ENCODE data around the gene DGUOK.
A peak's percentile ranks its signal among the peaks of the same experiment; 100 is the strongest.

The DGUOK gene

DNA sequence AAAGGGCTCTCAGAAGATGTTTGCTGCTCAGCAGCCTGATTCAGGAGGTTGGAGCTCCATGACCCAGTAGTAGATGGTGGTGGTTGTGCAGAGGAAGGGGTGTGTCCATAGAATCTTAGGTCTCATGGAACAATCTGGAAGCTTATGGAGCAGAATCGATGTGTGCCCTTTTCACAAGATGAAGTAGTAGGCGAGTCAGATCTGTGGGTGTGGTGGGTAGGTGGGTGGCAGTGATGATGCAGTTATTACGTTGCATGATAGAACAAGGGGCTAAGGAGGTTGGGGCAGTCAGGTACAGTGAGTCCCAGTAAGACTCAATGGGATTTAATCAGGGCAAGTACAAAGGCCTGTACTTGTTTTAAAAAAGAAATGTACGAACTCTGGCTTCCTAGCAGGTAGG, 67.1 kb downstream of the DGUOK start:
- Histone ChIP-seq H3K4me1 (ENCODE audit: control insufficient read depth in 1 of 2, insufficient read depth in 2 of 2, low read length in 2 of 2) (no peaks in the 10 kb centered on the region), H3K4me3 (ENCODE audit: low read depth in 1 of 2, low read length in 2 of 2) (no peak overlapping the region), H3K9me3 (ENCODE audit: control insufficient read depth in 1 of 2, low read length in 2 of 2) (no peaks in the 10 kb centered on the region), H3K27ac (ENCODE audit: low read length) (no peak overlapping the region), H3K27me3 (ENCODE audit: low read depth, low read length) (no peaks in the 10 kb centered on the region), H3K36me3 (ENCODE audit: control insufficient read depth in 1 of 2, insufficient read depth in 2 of 2, low read length in 2 of 2) (peaks cover 0 to 5% of the 10 kb centered on the region in 2 donors)

DNA sequence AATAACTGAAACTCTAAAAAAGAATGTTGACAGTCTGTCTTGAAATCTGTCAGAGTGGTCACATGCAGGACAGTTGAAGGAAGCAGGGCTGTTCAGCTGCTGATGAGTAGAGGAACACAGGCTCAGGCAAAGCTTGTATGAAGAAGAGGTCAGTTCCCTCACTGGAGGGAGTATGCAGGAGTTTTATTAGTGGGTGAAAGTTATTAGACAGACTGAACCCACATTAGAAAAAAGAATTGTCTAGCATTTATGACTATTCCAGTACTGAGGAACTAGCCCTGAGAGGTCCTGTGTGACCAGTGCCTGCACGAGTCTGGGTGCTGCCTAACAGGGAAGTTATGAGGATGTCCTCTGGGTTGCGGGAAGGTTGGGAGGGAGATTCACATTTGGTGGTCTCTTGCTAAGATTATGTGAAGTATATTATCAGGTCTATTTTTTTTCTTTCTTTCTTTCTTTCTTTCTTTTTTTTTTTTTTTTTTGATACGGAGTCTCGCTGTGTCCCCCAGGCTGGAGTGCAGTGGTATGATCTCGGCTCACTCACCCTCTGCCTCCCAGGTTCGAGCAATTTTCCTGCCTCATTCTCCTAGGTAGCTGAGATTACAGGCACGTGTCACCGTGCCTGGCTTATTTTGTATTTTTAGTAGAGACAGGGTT, 67.6 kb downstream of the DGUOK start:
- H3K36me3 ChIP-seq (ENCODE audit: control insufficient read depth in 1 of 2, insufficient read depth in 2 of 2, low read length in 2 of 2) = peaks cover 0 to 5% of the 10 kb centered on the region in 2 donors

DNA sequence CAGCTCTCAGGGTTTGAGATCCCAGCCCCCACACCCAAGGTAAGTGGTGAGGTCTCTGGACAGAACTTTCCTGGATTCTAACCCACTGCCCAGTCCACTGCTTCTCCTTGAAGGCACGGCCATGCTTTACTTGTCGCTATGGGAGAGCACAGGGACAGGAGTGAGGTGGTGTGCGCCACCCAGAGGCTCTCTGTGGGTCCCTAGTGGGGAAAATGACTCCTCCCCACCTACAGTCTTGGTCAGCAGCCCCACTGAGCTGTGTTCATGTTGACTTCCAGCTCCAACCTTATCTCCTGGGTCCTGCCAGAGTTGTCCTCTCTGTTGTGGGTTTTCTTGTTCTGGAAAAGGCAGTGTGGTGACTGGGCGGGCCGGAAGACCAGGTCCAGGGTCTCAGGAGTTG, 69.1 kb downstream of the DGUOK start:
- Histone ChIP-seq H3K4me3 (ENCODE audit: low read depth in 1 of 2, low read length in 2 of 2) (no peak overlapping the region), H3K4me1 (ENCODE audit: control insufficient read depth in 1 of 2, insufficient read depth in 2 of 2, low read length in 2 of 2) (peaks cover 8 to 14% of the 10 kb centered on the region in 2 donors), H3K27ac (ENCODE audit: low read length) (no peak overlapping the region), H3K36me3 (ENCODE audit: control insufficient read depth in 1 of 2, insufficient read depth in 2 of 2, low read length in 2 of 2) (no peaks in the 10 kb centered on the region), H3K27me3 (ENCODE audit: low read depth, low read length) (no peaks in the 10 kb centered on the region), H3K9me3 (ENCODE audit: control insufficient read depth in 1 of 2, low read length in 2 of 2) (no peaks in the 10 kb centered on the region)

More for the DNA sequence above, 67.6 kb downstream of the DGUOK start:
- peaks cover 0 to 3% of the 10 kb centered on the region in 2 donors for H3K4me1 ChIP-seq (ENCODE audit: control insufficient read depth in 1 of 2, insufficient read depth in 2 of 2, low read length in 2 of 2)
- H3K4me3 ChIP-seq (ENCODE audit: low read depth in 1 of 2, low read length in 2 of 2) = no peak overlapping the region
- no peak overlapping the region for H3K27ac ChIP-seq (ENCODE audit: low read length)
- no peaks in the 10 kb centered on the region for H3K27me3 ChIP-seq (ENCODE audit: low read depth, low read length)
- H3K9me3 ChIP-seq (ENCODE audit: control insufficient read depth in 1 of 2, low read length in 2 of 2) = no peaks in the 10 kb centered on the region

DNA sequence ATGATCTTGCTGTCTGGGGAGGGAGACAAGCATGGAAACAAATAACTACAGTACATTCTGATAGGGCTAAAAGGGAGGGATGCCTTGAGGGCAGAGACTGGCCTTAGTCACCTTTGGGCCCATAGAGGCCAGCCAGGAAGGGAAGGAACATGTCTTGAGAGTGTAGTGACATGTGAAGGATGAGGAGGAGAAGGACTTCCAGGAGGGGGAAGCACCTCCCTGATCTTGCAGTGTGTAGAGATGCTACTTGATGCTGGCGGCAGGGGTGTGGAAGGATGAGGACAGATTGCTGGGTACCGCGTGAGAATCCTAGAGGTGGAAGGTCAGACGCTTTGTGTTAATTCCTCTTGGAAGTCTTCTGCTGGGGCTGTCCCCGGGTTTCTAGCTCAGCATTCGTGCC, 71.1 kb downstream of the DGUOK start:
- Histone ChIP-seq H3K27ac (ENCODE audit: low read length) (no peak overlapping the region), H3K4me1 (ENCODE audit: control insufficient read depth in 1 of 2, insufficient read depth in 2 of 2, low read length in 2 of 2) (peaks cover 14 to 16% of the 10 kb centered on the region in 2 donors), H3K4me3 (ENCODE audit: low read depth in 1 of 2, low read length in 2 of 2) (no peak overlapping the region), H3K9me3 (ENCODE audit: control insufficient read depth in 1 of 2, low read length in 2 of 2) (no peaks in the 10 kb centered on the region), H3K36me3 (ENCODE audit: control insufficient read depth in 1 of 2, insufficient read depth in 2 of 2, low read length in 2 of 2) (no peaks in the 10 kb centered on the region), H3K27me3 (ENCODE audit: low read depth, low read length) (no peaks in the 10 kb centered on the region)

DNA sequence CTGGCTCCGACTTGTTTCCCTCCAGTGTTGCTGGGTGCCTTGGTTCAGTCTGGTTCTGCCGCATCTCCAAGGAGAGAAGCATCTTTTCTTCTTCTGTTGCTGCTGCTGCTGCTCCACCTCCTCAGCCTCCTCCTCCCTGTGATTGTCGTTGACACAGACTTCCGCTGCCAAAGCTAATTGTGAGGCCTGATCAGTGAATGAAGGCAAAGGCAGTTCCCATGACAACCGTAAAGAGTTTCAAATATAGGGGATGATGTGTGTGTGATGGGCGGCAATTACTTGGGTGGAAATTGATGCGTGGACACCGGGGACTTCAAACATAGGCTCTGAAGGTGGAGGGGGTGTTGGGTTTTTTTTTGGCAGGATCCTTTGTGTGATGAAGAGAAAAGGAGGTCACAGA, 71.8 kb downstream of the DGUOK start:
- no peaks in the 10 kb centered on the region for H3K36me3 ChIP-seq (ENCODE audit: control insufficient read depth in 1 of 2, insufficient read depth in 2 of 2, low read length in 2 of 2)
- H3K4me3 ChIP-seq (ENCODE audit: low read depth in 1 of 2, low read length in 2 of 2) = no peak overlapping the region
- no peaks in the 10 kb centered on the region for H3K27me3 ChIP-seq (ENCODE audit: low read depth, low read length)
- H3K9me3 ChIP-seq (ENCODE audit: control insufficient read depth in 1 of 2, low read length in 2 of 2) = no peaks in the 10 kb centered on the region
- H3K27ac ChIP-seq (ENCODE audit: low read length) = no peak overlapping the region
- peaks cover 16 to 19% of the 10 kb centered on the region in 2 donors for H3K4me1 ChIP-seq (ENCODE audit: control insufficient read depth in 1 of 2, insufficient read depth in 2 of 2, low read length in 2 of 2)

DNA sequence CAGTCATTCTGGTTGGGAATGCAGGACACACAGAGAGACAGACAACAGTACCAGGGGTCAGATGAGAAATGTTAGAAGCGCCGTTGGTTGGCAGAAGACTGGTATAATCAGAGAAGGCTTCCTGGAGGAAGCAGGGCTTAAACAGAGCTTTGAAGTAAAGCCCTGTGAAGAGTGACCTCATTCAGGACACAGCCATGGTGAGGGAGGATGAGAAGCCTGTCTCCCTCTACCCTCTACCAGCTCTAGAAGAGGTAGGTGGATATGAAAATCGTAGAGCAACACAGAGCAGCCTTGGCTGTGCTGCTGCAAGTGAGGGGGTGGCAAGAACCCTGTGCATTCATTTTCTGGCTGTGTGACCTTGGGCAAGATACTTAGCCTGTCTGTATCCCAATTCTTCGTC, 72.3 kb downstream of the DGUOK start:
- no peaks in the 10 kb centered on the region for H3K36me3 ChIP-seq (ENCODE audit: control insufficient read depth in 1 of 2, insufficient read depth in 2 of 2, low read length in 2 of 2)
- H3K4me1 ChIP-seq (ENCODE audit: control insufficient read depth in 1 of 2, insufficient read depth in 2 of 2, low read length in 2 of 2) = peaks cover 16 to 24% of the 10 kb centered on the region in 2 donors
- H3K9me3 ChIP-seq (ENCODE audit: control insufficient read depth in 1 of 2, low read length in 2 of 2) = no peaks in the 10 kb centered on the region
- H3K4me3 ChIP-seq (ENCODE audit: low read depth in 1 of 2, low read length in 2 of 2) = no peak overlapping the region
- no peak overlapping the region for H3K27ac ChIP-seq (ENCODE audit: low read length)
- no peaks in the 10 kb centered on the region for H3K27me3 ChIP-seq (ENCODE audit: low read depth, low read length)

DNA sequence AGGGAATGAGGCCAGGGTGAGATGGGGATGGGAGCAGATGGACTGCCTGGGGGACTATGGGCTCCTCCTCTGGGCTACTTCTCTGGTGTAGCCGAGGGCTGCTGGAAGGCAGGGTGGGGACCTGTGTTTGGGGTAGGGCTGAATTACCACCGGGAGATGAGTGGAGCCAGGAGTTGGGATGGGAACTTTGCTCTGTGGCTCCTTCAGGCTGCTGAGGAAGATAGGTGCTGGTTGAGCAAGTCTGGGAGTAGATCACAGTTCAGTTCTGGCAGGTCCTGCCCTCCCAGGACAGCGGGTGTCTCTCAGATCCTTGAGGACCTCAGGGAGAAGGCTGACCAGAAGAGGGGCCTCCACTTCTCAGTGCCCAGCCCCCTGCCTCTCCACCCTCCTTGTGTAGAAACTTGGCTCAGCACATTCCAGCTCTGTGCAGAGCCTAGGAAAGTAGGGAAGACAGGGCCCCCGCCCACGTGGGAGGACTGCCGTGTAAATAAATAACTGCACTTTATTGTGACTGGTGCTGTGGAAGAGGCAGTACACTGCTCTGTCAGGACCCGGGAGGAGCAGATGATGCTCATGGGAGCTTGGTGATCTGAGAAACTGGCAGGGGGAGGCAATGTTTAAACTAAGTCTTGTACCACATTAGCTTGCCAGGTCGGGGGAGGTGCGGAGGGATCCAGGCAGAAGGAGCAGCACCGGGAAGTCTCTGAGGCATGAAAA, 73.4 kb downstream of the DGUOK start:
- Histone ChIP-seq H3K27me3 (ENCODE audit: low read depth, low read length) (no peaks in the 10 kb centered on the region), H3K4me3 (ENCODE audit: low read depth in 1 of 2, low read length in 2 of 2) (no peak overlapping the region), H3K4me1 (ENCODE audit: control insufficient read depth in 1 of 2, insufficient read depth in 2 of 2, low read length in 2 of 2) (peaks cover 16 to 28% of the 10 kb centered on the region in 2 donors), H3K9me3 (ENCODE audit: control insufficient read depth in 1 of 2, low read length in 2 of 2) (no peaks in the 10 kb centered on the region), H3K36me3 (ENCODE audit: control insufficient read depth in 1 of 2, insufficient read depth in 2 of 2, low read length in 2 of 2) (no peaks in the 10 kb centered on the region), H3K27ac (ENCODE audit: low read length) (no peak overlapping the region)

DNA sequence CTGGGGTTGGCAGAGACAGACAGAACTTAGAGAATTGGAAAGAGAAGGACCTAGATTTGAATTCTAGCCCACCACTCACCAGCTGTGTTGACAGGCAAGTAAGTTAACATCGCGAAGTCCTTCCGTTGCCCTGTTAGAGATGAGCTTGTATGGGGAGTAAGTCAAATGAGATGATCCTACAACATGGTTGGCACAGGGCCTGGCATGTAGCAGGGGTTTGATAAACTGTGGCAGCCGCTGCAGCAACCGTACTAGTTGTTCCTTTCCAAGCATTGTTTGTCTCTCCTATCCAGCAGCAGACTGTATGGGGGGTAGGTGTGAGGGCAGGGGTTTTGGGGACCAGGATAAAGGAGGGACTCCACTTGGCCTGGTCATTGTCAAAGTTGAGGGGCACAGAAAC, 74.0 kb downstream of the DGUOK start:
- Histone ChIP-seq H3K9me3 (ENCODE audit: control insufficient read depth in 1 of 2, low read length in 2 of 2) (no peaks in the 10 kb centered on the region), H3K4me1 (ENCODE audit: control insufficient read depth in 1 of 2, insufficient read depth in 2 of 2, low read length in 2 of 2) (peaks cover 19 to 30% of the 10 kb centered on the region in 2 donors), H3K27ac (ENCODE audit: low read length) (no peak overlapping the region), H3K36me3 (ENCODE audit: control insufficient read depth in 1 of 2, insufficient read depth in 2 of 2, low read length in 2 of 2) (no peaks in the 10 kb centered on the region), H3K27me3 (ENCODE audit: low read depth, low read length) (no peaks in the 10 kb centered on the region), H3K4me3 (ENCODE audit: low read depth in 1 of 2, low read length in 2 of 2) (no peak overlapping the region)

DNA sequence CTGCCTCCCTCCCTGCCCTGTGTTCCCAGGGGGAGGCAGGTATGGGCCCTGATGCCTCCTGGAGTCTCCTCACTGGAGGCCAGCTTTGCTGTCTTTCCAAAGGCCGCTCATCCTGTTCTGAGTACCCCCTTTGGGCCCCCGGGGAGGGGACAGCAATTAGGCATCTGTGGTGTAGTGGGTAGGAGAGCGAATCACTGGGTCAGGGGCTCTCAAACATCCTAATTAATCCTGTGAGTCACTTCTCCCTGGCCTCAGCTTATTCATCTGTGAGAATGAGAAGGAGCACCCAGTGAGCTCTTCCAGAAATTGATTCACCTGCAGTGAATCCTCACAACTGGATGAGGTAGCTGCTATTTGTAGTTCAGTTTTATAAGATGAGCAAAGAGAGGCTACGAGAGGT, 74.4 kb downstream of the DGUOK start:
- Histone ChIP-seq H3K27ac (ENCODE audit: low read length) (no peak overlapping the region), H3K36me3 (ENCODE audit: control insufficient read depth in 1 of 2, insufficient read depth in 2 of 2, low read length in 2 of 2) (no peaks in the 10 kb centered on the region), H3K27me3 (ENCODE audit: low read depth, low read length) (no peaks in the 10 kb centered on the region), H3K4me1 (ENCODE audit: control insufficient read depth in 1 of 2, insufficient read depth in 2 of 2, low read length in 2 of 2) (peaks cover 23 to 32% of the 10 kb centered on the region in 2 donors), H3K9me3 (ENCODE audit: control insufficient read depth in 1 of 2, low read length in 2 of 2) (no peaks in the 10 kb centered on the region), H3K4me3 (ENCODE audit: low read depth in 1 of 2, low read length in 2 of 2) (no peak overlapping the region)

DNA sequence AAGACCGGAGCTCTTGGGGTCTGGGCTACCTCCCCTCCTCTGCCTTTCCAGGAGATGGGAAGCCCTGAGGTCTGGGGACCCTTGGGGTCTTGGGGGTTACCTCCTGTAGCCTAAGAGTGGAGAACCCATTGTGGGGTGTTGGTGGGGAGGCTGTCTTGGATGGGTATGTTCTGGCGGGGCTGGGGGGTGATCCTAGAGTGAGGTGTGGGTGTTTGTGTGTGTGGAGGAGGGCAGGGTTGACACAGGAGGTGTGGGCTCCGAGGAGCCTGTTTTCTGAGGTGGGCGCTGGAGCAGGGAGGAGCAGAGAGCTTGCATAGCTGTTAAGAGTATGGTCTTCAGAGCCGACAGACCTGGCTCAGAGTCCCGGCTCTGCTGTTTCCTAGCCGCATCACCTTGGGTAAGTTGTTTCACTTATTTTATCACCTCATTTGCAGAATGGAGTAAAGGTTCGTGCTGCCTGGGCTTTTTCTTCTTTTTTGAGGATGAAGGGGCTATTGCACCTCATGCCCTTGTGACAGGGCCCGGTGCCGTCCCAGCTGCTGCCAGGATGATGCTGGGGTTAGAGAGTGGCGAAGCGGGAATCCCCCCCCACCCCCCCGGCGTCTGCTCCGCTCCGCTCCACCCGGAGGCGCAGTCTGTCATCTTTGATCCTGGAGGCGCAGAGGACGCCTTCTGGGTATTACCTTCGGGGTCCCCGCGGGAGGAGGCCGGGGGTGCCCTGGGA, 75.3 kb downstream of the DGUOK start:
- no peaks in the 10 kb centered on the region for H3K27me3 ChIP-seq (ENCODE audit: low read depth, low read length)
- H3K9me3 ChIP-seq (ENCODE audit: control insufficient read depth in 1 of 2, low read length in 2 of 2) = no peaks in the 10 kb centered on the region
- H3K27ac ChIP-seq (ENCODE audit: low read length) = no peak overlapping the region
- peak overlapping the region in 1 of 2 donors; percentile 68 for H3K4me3 ChIP-seq (ENCODE audit: low read depth in 1 of 2, low read length in 2 of 2)
- H3K36me3 ChIP-seq (ENCODE audit: control insufficient read depth in 1 of 2, insufficient read depth in 2 of 2, low read length in 2 of 2) = no peaks in the 10 kb centered on the region
- H3K4me1 ChIP-seq (ENCODE audit: control insufficient read depth in 1 of 2, insufficient read depth in 2 of 2, low read length in 2 of 2) = peaks cover 25 to 37% of the 10 kb centered on the region in 2 donors
